Nephron (organoid): ENCODE measurements around the gene ABCA6.

Source experiments
- H3K27ac Mint-ChIP-seq, 3 experiments: 2 replicates each; pipeline ENCODE4 v1.8.0; 2020; ENCODE audit warnings: mixed read lengths in 3 of 3, mild to moderate bottlenecking in 2 of 3, moderate library complexity in 1 of 3
- H3K27me3 Mint-ChIP-seq: 2 replicates; pipeline ENCODE4 v1.8.0; 2021; ENCODE audit warnings: low read depth, mild to moderate bottlenecking, moderate library complexity, mixed read lengths
- H3K36me3 Mint-ChIP-seq: 2 replicates; pipeline ENCODE4 v1.8.0; 2020; ENCODE audit warnings: low read depth, mixed read lengths
- H3K4me1 Mint-ChIP-seq: 2 replicates; pipeline ENCODE4 v1.8.0; 2020; ENCODE audit warnings: mixed read lengths
- H3K4me3 Mint-ChIP-seq, 3 experiments: 2 replicates each; pipeline ENCODE4 v1.8.0; 2020; ENCODE audit warnings: mild to moderate bottlenecking in 3 of 3, mixed read lengths in 3 of 3, moderate library complexity in 2 of 3
- H3K9me3 Mint-ChIP-seq: 2 replicates; pipeline ENCODE4 v1.8.0; 2020; ENCODE audit warnings: mixed read lengths
- TF ChIP-seq, protein P1 (sequence below), 3 experiments: fragments of 200-600 bp; sonication (generic); IDR thresholded peaks; one replicate each; pipeline ENCODE4 v1.5.0; 2021; ENCODE audit warnings: antibody characterized with exemption in 3 of 3; ENCODE audit not compliant: unreplicated experiment in 3 of 3

ABCA6 gene

DNA sequence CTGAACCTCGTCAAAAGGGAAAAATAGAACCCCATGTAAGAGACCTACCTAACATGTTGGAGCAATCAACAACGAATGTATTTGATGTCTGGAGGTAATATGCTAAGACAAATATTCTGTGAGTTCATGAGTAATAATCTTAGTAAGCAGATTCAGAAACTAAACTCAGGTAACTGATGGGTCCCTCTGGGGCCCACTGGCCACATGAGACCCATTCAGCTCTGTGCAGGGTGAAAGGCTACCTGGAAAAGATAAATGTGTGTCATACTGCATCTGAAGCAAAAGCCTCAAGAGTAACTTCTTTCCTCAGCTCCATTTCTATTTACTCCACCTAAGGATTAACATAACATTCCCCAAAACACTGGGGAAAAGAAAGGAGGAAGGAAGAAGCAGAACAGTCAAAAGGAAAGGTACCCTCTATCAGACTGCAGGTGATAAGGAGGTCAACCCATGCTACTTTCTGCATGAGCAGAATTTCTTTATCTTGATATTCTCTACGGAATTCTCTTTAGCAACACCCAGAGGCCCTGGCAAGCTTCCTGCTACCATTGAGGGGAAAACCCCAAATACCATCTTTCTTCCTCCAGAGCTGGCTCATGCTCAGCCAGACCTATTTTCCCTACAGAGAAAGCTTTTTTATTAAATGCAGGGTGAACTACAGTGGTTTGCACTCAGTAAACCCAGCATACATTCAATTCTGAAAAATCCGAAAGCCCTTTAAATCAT, 37.7 kb upstream of the ABCA6 start:
- H3K27ac Mint-ChIP-seq: no peak overlapping the region
- TF ChIP-seq, protein P1, sequence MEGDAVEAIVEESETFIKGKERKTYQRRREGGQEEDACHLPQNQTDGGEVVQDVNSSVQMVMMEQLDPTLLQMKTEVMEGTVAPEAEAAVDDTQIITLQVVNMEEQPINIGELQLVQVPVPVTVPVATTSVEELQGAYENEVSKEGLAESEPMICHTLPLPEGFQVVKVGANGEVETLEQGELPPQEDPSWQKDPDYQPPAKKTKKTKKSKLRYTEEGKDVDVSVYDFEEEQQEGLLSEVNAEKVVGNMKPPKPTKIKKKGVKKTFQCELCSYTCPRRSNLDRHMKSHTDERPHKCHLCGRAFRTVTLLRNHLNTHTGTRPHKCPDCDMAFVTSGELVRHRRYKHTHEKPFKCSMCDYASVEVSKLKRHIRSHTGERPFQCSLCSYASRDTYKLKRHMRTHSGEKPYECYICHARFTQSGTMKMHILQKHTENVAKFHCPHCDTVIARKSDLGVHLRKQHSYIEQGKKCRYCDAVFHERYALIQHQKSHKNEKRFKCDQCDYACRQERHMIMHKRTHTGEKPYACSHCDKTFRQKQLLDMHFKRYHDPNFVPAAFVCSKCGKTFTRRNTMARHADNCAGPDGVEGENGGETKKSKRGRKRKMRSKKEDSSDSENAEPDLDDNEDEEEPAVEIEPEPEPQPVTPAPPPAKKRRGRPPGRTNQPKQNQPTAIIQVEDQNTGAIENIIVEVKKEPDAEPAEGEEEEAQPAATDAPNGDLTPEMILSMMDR (IDR thresholded peaks at IDR 0.05; ENCODE audit: unreplicated experiment in 3 of 3): no peak
- H3K36me3 Mint-ChIP-seq: no peaks in the 10 kb centered on the region
- no peaks in the 10 kb centered on the region for H3K9me3 Mint-ChIP-seq
- H3K4me1 Mint-ChIP-seq: no peaks in the 10 kb centered on the region
- H3K4me3 Mint-ChIP-seq: no peak overlapping the region
- no peaks in the 10 kb centered on the region for H3K27me3 Mint-ChIP-seq

DNA sequence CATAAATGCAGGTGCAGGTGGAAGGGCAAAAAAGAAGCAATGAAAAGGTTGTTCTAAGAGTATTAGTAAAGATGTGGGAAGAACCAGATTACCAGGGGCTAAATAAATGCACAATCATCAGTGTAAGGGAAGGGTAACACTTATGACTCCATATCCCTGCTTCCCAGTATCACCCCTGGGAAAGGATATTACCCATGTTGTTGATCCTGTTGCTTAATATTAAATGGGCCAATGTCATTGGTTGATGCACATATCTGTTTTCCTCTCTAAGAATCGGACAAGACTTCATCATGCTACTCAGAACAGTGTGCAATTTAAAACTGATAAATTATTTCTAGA, 34.7 kb upstream of the ABCA6 start:
- no peaks in the 10 kb centered on the region for H3K27me3 Mint-ChIP-seq
- H3K4me1 Mint-ChIP-seq: no peaks in the 10 kb centered on the region
- H3K9me3 Mint-ChIP-seq: no peaks in the 10 kb centered on the region
- H3K27ac Mint-ChIP-seq: no peak overlapping the region
- TF ChIP-seq, protein P1 (IDR thresholded peaks at IDR 0.05; ENCODE audit: unreplicated experiment in 3 of 3): no peak
- no peak overlapping the region for H3K4me3 Mint-ChIP-seq
- no peaks in the 10 kb centered on the region for H3K36me3 Mint-ChIP-seq

DNA sequence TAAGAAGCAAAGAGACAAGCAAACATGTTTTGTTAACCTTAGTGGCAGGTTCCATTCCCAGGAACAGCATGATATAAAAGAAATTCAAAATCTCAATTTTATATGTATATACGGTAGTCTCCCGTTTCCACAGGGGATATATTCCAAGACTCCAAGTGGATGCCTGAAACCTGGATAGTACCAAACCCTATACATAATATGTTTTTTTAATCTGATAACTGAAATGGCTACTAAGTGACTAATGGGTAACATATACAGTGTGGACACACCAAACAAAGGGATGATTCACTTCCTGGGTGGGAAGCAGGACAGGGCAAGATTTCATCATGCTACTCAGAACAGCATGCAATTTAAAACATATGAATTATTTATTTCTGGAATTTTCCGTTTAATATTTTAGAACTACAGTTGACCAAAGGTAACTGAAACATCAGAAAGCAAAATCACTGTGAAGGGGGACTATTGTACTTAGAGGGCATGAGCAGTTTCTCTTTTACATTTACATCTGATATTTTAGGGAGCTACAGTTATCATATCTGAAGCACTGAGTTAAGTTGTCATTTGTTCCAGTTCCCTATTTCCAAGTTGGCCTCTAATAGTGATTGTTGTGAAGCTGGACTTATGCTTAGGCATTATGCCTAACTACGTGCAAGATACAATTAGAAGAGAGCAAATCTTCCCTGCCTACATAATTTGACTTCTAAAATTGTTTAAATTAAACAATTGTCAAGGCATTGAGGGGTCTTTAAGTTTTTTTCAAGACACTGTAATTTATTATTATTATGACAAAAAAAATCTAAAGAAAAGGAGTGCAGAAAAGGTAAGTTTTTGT, 34.1 kb upstream of the ABCA6 start:
- no peaks in the 10 kb centered on the region for H3K27me3 Mint-ChIP-seq
- no peak overlapping the region for H3K4me3 Mint-ChIP-seq
- no peaks in the 10 kb centered on the region for H3K4me1 Mint-ChIP-seq
- no peaks in the 10 kb centered on the region for H3K9me3 Mint-ChIP-seq
- no peak overlapping the region for H3K27ac Mint-ChIP-seq
- no peaks in the 10 kb centered on the region for H3K36me3 Mint-ChIP-seq
- TF ChIP-seq, protein P1 (IDR thresholded peaks at IDR 0.05; ENCODE audit: unreplicated experiment in 3 of 3): no peak

DNA sequence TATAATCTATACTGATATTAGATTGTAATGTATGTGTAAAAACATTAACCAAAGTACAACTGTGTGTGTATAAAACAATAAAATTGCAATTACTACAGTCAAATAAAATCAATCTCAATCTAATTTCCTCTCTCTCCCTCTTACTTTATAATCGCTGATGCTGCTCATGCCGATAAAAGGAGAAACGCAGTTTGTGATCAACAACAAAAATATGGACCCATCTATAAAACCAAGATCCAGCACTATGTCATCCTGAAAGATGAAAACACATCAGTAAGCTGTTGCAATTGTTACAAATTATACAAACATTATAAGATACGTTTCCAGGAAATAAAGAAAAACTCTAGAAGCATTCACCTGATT, 33.5 kb upstream of the ABCA6 start:
- TF ChIP-seq, protein P1 (IDR thresholded peaks at IDR 0.05; ENCODE audit: unreplicated experiment in 3 of 3): no peak
- H3K36me3 Mint-ChIP-seq: no peaks in the 10 kb centered on the region
- H3K27me3 Mint-ChIP-seq: no peaks in the 10 kb centered on the region
- H3K4me1 Mint-ChIP-seq: no peaks in the 10 kb centered on the region
- no peak overlapping the region for H3K27ac Mint-ChIP-seq
- no peak overlapping the region for H3K4me3 Mint-ChIP-seq
- peaks cover 2% of the 10 kb centered on the region for H3K9me3 Mint-ChIP-seq

DNA sequence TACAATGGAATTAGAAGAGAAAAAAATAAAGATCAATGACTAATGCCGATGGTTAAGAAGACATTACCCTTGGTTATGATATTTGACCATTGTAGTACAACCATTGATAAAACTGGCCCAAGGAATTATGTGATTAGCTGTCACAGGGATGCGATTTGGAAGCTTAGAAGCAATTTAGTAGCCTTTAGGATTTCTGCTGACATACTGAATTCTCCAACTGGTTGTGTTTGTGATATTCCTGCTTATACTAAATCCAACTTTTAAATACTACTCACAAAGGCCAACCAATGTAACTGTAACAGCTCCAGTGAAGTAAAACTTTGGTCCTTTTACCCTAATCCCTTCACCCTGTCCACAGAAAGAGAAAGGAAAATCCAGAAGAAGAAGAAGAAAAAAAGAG, 31.4 kb upstream of the ABCA6 start:
- no peak overlapping the region for H3K27ac Mint-ChIP-seq
- TF ChIP-seq, protein P1 (IDR thresholded peaks at IDR 0.05; ENCODE audit: unreplicated experiment in 3 of 3): no peak
- no peaks in the 10 kb centered on the region for H3K4me1 Mint-ChIP-seq
- no peaks in the 10 kb centered on the region for H3K36me3 Mint-ChIP-seq
- peaks cover 3% of the 10 kb centered on the region for H3K27me3 Mint-ChIP-seq
- peaks cover 2% of the 10 kb centered on the region for H3K9me3 Mint-ChIP-seq
- H3K4me3 Mint-ChIP-seq: no peak overlapping the region
